Loucy (cell line): Measurements from ENCODE around the gene SLX4.

Source experiments
- H2AFZ ChIP-seq: fragments of 200-600 bp; sonication (generic); 2 replicates; pipeline ENCODE4 v1.6.0; 2016; ENCODE audit warnings: antibody characterized with exemption, mild to moderate bottlenecking, low read length, moderate library complexity
- H3F3A ChIP-seq: fragments of 200-600 bp; 2 replicates; pipeline ENCODE4 v1.6.0; 2016; ENCODE audit warnings: antibody characterized with exemption, low read depth, mild to moderate bottlenecking
- H3K27me3 ChIP-seq: fragments of 200-600 bp; sonication (generic); 2 replicates; pipeline ENCODE4 v1.6.1; 2014; ENCODE audit warnings: low read length, mild to moderate bottlenecking; ENCODE audit not compliant: insufficient read depth, poor library complexity, severe bottlenecking
- H3K36me3 ChIP-seq: fragments of 200-600 bp; sonication (generic); 2 replicates; pipeline ENCODE4 v1.6.1; 2016; ENCODE audit warnings: low read length; ENCODE audit not compliant: insufficient read depth
- H3K4me1 ChIP-seq: fragments of 200-600 bp; sonication (generic); 2 replicates; pipeline ENCODE4 v1.5.1; 2014; ENCODE audit warnings: low read length, mild to moderate bottlenecking; ENCODE audit not compliant: insufficient read depth, poor library complexity, severe bottlenecking
- H3K4me2 ChIP-seq: fragments of 200-600 bp; sonication (generic); 2 replicates; pipeline ENCODE4 v1.6.0; 2014; ENCODE audit warnings: antibody characterized with exemption, low read length, low read depth, mild to moderate bottlenecking; ENCODE audit not compliant: poor library complexity, severe bottlenecking
- H3K4me3 ChIP-seq: fragments of 200-600 bp; sonication (generic); 2 replicates; pipeline ENCODE4 v1.5.1; 2014; ENCODE audit warnings: low read length, mild to moderate bottlenecking, mixed read lengths; ENCODE audit not compliant: poor library complexity, severe bottlenecking
- H3K79me2 ChIP-seq: fragments of 200-600 bp; sonication (generic); 2 replicates; pipeline ENCODE4 v1.6.1; 2014; ENCODE audit warnings: low read length; ENCODE audit not compliant: insufficient read depth
- H3K9ac ChIP-seq: fragments of 200-600 bp; sonication (generic); 2 replicates; pipeline ENCODE4 v1.6.0; 2014; ENCODE audit warnings: mild to moderate bottlenecking, low read depth, low read length, moderate library complexity; ENCODE audit not compliant: poor library complexity, severe bottlenecking
- H3K9me2 ChIP-seq: fragments of 200-600 bp; sonication (generic); replicated peaks from 2 replicates; pipeline ENCODE4 v1.6.1; 2016; ENCODE audit warnings: low read depth, low read length, mixed read lengths
- H3K9me3 ChIP-seq: fragments of 200-600 bp; sonication (generic); 2 replicates; pipeline ENCODE4 v1.6.1; 2014; ENCODE audit warnings: mild to moderate bottlenecking, antibody characterized with exemption, low read length, low read depth; ENCODE audit not compliant: insufficient read depth
- H4K20me1 ChIP-seq: fragments of 200-600 bp; sonication (generic); 2 replicates; pipeline ENCODE4 v1.6.0; 2014; ENCODE audit warnings: antibody characterized with exemption, low read length, mild to moderate bottlenecking; ENCODE audit not compliant: insufficient read depth, poor library complexity, severe bottlenecking
- CTCF ChIP-seq: fragments of 200-600 bp; sonication (generic); conservative IDR thresholded peaks from 2 replicates; pipeline ENCODE4 v1.5.1; 2014; ENCODE audit warnings: mild to moderate bottlenecking, antibody characterized with exemption, low read length
- EZH2phosphoT487 ChIP-seq: fragments of 200-600 bp; IDR thresholded peaks from 2 replicates; pipeline ENCODE4 v1.6.1; 2018; ENCODE audit warnings: antibody characterized with exemption, mild to moderate bottlenecking, moderate library complexity, borderline replicate concordance

The SLX4 gene

GRCh38 chr16:3625911-3626732 is 14.7 kb upstream of the SLX4 start:
- H3K36me3 ChIP-seq: no peaks in the 10 kb centered on the region
- no peaks in the 10 kb centered on the region for H3K9me2 ChIP-seq
- peaks cover 26% of the 10 kb centered on the region for H3K4me1 ChIP-seq
- peak overlapping the region; percentile 71; the same call in 1 of the 2 replicates for H2AFZ ChIP-seq
- H3F3A ChIP-seq: no peaks in the 10 kb centered on the region
- H3K4me3 ChIP-seq: peak overlapping the region; percentile 48
- H3K4me2 ChIP-seq: peak overlapping the region; percentile 69
- peak overlapping the region; percentile 42 for H3K9ac ChIP-seq
- no peaks in the 10 kb centered on the region for H3K27me3 ChIP-seq
- TF ChIP-seq CTCF (peak; percentile 36), EZH2phosphoT487 (no peak)
- H3K79me2 ChIP-seq: 0 out of 2 replicates have a peak, but pooled peaks cover 3% of the 10 kb centered on the region
- H4K20me1 ChIP-seq: no peaks in the 10 kb centered on the region
- H3K9me3 ChIP-seq: no peaks in the 10 kb centered on the region

- Histone ChIP-seq H2AFZ (no peak overlapping the region), H3K9me2 (no peaks in the 10 kb centered on the region), H3K4me3 (no peak overlapping the region), H3K4me1 (peaks cover 26% of the 10 kb centered on the region), H3F3A (no peaks in the 10 kb centered on the region), H3K4me2 (no peak overlapping the region), H4K20me1 (no peaks in the 10 kb centered on the region), H3K79me2 (0 out of 2 replicates have a peak, but pooled peaks cover 3% of the 10 kb centered on the region), H3K9ac (no peak overlapping the region), H3K9me3 (no peaks in the 10 kb centered on the region), H3K27me3 (no peaks in the 10 kb centered on the region), H3K36me3 (no peaks in the 10 kb centered on the region)
- no peak for TF ChIP-seq CTCF
- no peak for TF ChIP-seq EZH2phosphoT487
Measured at GRCh38 chr16:3625331-3625730, 13.9 kb upstream of the SLX4 start.

- TF ChIP-seq EZH2phosphoT487 (no peak), CTCF (no peak)
- H2AFZ ChIP-seq: no peak overlapping the region
- H3K9ac ChIP-seq: no peak overlapping the region
- no peaks in the 10 kb centered on the region for H3K9me2 ChIP-seq
- no peak overlapping the region for H3K4me3 ChIP-seq
- H3F3A ChIP-seq: no peaks in the 10 kb centered on the region
- H3K27me3 ChIP-seq: no peaks in the 10 kb centered on the region
- H3K79me2 ChIP-seq: 0 out of 2 replicates have a peak, but pooled peaks cover 3% of the 10 kb centered on the region
- H4K20me1 ChIP-seq: no peaks in the 10 kb centered on the region
- H3K4me1 ChIP-seq: peaks cover 28% of the 10 kb centered on the region
- H3K36me3 ChIP-seq: no peaks in the 10 kb centered on the region
- no peaks in the 10 kb centered on the region for H3K9me3 ChIP-seq
- H3K4me2 ChIP-seq: no peak overlapping the region
Measured at GRCh38 chr16:3623642-3624041, 12.2 kb upstream of the SLX4 start.
